GM12878 (cell line): Measurements from ENCODE around the gene DNAJC7. TPM values are rescaled to one million over a fixed set of nuclear protein-coding genes. Genes with fewer than 3 reads are reported as not detected.

Source experiments
- STAT1 ChIP-seq: fragments of 450-650 bp; conservative IDR thresholded peaks from 2 replicates; pipeline ENCODE4 v1.6.1; 2014; ENCODE audit warnings: antibody characterized with exemption, mild to moderate bottlenecking
- polyA plus RNA-seq, 11 experiments: library from polyadenylated mRNA; depleted of rRNA in 4 of 11; unstranded in 6 of 11; stranded (reverse) in 5 of 11; fragments of >200 nt; fragmentation: Nextera tagmentation in 4 of 11; fragmentation: Illumina TruSeq in 1 of 11; extraction: Ambion mirVana in 4 of 11; extraction: Trizol in 1 of 11; gene quantifications; 1 replicate in 1 of 11; 2 replicates in 10 of 11; pipeline versions ENCODE4 v1.2.1 to v1.2.3, GENCODE V29; 2011 to 2016; ENCODE audit warnings: inconsistent platforms in 2 of 11, missing spikeins in 2 of 11, low read depth in 1 of 11
- total RNA-seq, 4 experiments: library from RNA; depleted of rRNA in 3 of 4; stranded (reverse); fragments of >200 nt in 3 of 4; fragmentation: Illumina TruSeq in 1 of 4; extraction: Trizol in 1 of 4; gene quantifications; 2 replicates each; pipeline versions ENCODE4 v1.2.1 to v1.2.3, GENCODE V29; 2013 to 2021
- TF ChIP-seq, protein P1 (sequence below): fragments of 450-650 bp; IDR thresholded peaks from 2 replicates; pipeline ENCODE4 v1.6.1; 2017; ENCODE audit warnings: mild to moderate bottlenecking, moderate library complexity
- TF ChIP-seq, protein P2 (sequence below): fragments of 450-650 bp; conservative IDR thresholded peaks from 2 replicates; pipeline ENCODE4 v1.6.1; 2017; ENCODE audit warnings: mild to moderate bottlenecking, moderate library complexity

DNAJC7 gene
- total and polyA plus RNA-seq, 10 of the 15 experiments (the other 5 are each of a cell fraction or from before 2014, with no cell fraction given), result 60.1 to 173 (median 94.9) TPM

DNA sequence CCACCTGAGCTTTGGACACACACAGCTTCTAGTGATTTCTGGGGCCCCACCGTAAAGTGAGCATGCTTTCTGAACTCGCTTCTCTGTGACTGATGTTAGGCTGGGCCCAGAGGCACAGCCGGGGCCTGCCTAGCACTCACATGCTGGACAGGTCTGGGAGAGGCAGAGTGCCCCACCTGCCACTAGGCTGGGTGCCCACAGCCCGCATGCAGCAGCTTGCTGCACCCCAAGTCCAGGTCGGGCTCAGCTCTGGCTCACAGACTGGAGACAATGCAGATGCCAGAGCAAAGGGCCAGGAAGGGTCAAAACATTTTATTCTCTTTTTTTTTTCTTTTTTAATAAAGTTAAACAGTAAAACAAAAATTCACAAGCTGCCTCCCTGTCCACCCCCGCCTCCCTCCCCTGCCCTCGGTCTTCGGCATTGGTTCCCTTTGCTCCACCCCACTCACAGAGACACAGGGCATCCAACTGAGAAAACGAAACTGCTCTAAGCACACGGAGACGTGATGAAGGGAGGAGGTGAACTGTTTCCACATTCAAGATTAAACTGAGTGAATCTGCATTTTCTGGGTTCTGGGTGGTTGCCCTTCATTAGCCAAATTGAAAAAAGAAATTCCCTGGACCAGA lies 41.0 kb downstream of the DNAJC7 start (continued):
- TF ChIP-seq, protein P1, sequence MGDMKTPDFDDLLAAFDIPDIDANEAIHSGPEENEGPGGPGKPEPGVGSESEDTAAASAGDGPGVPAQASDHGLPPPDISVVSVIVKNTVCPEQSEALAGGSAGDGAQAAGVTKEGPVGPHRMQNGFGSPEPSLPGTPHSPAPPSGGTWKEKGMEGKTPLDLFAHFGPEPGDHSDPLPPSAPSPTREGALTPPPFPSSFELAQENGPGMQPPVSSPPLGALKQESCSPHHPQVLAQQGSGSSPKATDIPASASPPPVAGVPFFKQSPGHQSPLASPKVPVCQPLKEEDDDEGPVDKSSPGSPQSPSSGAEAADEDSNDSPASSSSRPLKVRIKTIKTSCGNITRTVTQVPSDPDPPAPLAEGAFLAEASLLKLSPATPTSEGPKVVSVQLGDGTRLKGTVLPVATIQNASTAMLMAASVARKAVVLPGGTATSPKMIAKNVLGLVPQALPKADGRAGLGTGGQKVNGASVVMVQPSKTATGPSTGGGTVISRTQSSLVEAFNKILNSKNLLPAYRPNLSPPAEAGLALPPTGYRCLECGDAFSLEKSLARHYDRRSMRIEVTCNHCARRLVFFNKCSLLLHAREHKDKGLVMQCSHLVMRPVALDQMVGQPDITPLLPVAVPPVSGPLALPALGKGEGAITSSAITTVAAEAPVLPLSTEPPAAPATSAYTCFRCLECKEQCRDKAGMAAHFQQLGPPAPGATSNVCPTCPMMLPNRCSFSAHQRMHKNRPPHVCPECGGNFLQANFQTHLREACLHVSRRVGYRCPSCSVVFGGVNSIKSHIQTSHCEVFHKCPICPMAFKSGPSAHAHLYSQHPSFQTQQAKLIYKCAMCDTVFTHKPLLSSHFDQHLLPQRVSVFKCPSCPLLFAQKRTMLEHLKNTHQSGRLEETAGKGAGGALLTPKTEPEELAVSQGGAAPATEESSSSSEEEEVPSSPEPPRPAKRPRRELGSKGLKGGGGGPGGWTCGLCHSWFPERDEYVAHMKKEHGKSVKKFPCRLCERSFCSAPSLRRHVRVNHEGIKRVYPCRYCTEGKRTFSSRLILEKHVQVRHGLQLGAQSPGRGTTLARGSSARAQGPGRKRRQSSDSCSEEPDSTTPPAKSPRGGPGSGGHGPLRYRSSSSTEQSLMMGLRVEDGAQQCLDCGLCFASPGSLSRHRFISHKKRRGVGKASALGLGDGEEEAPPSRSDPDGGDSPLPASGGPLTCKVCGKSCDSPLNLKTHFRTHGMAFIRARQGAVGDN, result 0 out of 2 replicates have a peak, but pooled peaks have one; percentile 22
- TF ChIP-seq STAT1, result no peak
- TF ChIP-seq, protein P2, sequence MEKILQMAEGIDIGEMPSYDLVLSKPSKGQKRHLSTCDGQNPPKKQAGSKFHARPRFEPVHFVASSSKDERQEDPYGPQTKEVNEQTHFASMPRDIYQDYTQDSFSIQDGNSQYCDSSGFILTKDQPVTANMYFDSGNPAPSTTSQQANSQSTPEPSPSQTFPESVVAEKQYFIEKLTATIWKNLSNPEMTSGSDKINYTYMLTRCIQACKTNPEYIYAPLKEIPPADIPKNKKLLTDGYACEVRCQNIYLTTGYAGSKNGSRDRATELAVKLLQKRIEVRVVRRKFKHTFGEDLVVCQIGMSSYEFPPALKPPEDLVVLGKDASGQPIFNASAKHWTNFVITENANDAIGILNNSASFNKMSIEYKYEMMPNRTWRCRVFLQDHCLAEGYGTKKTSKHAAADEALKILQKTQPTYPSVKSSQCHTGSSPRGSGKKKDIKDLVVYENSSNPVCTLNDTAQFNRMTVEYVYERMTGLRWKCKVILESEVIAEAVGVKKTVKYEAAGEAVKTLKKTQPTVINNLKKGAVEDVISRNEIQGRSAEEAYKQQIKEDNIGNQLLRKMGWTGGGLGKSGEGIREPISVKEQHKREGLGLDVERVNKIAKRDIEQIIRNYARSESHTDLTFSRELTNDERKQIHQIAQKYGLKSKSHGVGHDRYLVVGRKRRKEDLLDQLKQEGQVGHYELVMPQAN, result no peak
- TF ChIP-seq, all 136 proteins: peak for 5
